AG10803 (cell line): ENCODE results near the gene CTIF.
"Not testable (repeated sequence)": the region's sequence is repeated elsewhere in the genome, so short reads cannot be mapped to it uniquely, and the experiment has no call there.

Experiments used
- DNase-seq: peaks from one replicate; pipeline ENCODE4 v3.0.0; 2010; ENCODE audit warnings: low read depth
- H3K4me3 ChIP-seq: 2 replicates; pipeline ENCODE4 v1.5.1; 2011; ENCODE audit warnings: mild to moderate bottlenecking, low read length, control low read depth
- TF ChIP-seq, protein P1 (sequence below): conservative IDR thresholded peaks from 2 replicates; pipeline ENCODE4 v1.5.1; 2011; ENCODE audit warnings: mild to moderate bottlenecking, low read length, control low read depth, inconsistent platforms

CTIF gene

DNA sequence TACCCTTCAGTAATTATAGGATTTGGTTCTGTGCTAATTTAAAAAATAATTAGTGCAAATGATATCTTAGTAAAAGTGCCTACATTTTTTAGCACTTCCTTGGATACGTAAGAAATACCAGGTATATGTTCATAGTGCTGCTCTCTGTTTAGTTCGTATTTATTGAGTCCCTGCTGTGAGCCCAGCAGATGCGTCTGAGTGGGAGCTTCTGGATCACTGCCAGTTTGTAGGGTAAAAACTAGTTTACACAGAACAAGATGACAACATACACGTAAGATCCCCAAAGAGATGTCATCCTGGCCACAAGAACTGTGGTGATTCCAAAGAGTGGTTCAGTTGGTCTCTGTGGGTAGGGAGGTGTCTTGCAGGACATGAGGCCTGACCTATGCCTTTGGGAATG lies 103.2 kb downstream of the CTIF start:
- TF ChIP-seq, protein P1, sequence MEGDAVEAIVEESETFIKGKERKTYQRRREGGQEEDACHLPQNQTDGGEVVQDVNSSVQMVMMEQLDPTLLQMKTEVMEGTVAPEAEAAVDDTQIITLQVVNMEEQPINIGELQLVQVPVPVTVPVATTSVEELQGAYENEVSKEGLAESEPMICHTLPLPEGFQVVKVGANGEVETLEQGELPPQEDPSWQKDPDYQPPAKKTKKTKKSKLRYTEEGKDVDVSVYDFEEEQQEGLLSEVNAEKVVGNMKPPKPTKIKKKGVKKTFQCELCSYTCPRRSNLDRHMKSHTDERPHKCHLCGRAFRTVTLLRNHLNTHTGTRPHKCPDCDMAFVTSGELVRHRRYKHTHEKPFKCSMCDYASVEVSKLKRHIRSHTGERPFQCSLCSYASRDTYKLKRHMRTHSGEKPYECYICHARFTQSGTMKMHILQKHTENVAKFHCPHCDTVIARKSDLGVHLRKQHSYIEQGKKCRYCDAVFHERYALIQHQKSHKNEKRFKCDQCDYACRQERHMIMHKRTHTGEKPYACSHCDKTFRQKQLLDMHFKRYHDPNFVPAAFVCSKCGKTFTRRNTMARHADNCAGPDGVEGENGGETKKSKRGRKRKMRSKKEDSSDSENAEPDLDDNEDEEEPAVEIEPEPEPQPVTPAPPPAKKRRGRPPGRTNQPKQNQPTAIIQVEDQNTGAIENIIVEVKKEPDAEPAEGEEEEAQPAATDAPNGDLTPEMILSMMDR = no peak
- no peak for DNase-seq
- no peak overlapping the region for H3K4me3 ChIP-seq

GRCh38 chr18:48642503-48642902 lies 103.7 kb downstream of the CTIF start:
- TF ChIP-seq, protein P1 = no peak
- no peak overlapping the region for H3K4me3 ChIP-seq
- no peak for DNase-seq

DNA sequence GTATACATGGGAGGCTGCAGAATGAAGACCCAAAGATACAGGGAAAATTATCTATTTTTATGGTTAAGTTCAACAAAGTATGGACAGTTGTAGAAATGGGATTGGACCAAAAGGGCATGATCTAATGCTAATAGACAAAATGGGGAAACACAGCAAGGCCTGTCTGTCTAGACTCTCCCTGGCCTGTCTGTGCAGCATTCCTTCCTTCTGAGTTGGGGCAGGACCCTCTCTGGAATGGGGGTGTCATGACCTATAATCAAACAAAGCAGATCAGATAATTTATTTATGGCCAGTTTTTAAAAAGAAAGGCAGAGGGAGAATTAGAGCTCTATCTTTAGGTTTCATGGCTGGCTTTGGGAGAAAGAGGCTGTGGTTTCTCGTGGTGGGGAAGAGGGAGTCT lies 104.4 kb downstream of the CTIF start:
- TF ChIP-seq, protein P1 = no peak
- no peak overlapping the region for H3K4me3 ChIP-seq
- no peak for DNase-seq

DNA sequence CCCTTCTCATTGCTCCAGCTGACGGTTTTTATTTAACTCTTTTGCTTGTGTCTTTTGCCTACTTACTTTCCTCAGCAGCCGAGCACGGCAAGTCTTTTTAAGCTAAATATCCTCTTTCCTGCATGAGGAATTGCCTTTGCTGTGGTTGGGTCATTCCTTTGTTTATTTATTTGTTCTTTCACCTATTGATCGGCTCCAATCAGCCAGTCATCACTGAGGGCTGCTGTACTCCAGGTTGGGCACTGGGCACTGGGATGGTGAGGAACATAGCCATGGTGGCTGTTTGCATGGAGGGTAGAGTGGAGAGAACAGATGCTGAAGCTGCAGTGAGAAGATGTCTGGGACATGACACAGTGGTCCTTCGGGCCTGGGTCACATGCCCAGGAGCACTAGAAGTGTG lies 105.2 kb downstream of the CTIF start:
- no peak for DNase-seq
- TF ChIP-seq, protein P1 = no peak
- no peak overlapping the region for H3K4me3 ChIP-seq

DNA sequence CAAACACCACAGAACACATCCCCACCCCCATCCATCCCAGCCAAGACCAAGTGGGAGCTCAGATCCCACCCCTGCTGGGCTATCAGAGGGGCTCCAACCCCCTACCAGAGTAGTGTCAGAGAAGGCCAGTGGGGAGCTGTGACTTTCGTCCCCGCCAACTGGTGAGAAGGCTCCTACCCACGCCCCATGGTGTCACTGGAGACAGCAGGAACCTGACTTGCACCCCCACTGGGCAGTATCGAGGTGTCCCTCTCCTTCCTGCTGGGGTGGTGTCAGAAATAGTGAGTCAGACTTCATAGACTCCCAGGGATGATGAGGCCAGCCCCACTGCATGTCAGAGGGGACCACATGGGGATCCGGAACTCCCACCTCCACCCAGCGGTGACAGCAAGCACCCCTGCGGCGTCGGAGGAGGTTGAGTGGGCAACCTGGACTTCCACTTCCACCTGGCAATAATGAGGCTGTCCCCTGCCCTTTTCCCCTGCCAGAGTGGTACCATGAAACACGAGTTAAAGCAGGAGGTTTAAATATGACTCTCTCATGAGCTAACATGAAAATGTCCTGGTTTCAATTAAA lies 106.7 kb downstream of the CTIF start:
- TF ChIP-seq, protein P1 = no peak
- no peak for DNase-seq
- H3K4me3 ChIP-seq = no peak overlapping the region

GRCh38 chr18:48646976-48647375 lies 108.1 kb downstream of the CTIF start:
- TF ChIP-seq, protein P1 = no peak
- DNase-seq = no peak
- H3K4me3 ChIP-seq = no peak overlapping the region

GRCh38 chr18:48649231-48649630 lies 110.4 kb downstream of the CTIF start:
- no peak for DNase-seq
- TF ChIP-seq, protein P1 = no peak
- no peak overlapping the region for H3K4me3 ChIP-seq

GRCh38 chr18:48654591-48654990 lies 115.8 kb downstream of the CTIF start:
- DNase-seq, H3K4me3 ChIP-seq: not testable (repeated sequence)
